HepG2 (cell line): ENCODE measurements around the gene UNKL. TPM values are rescaled to one million over a fixed set of nuclear protein-coding genes. Genes with fewer than 3 reads are reported as not detected.

Source experiments
- AKAP8 ChIP-seq: sonication (generic); formaldehyde crosslinking; IDR thresholded peaks from 2 replicates; pipeline ENCODE4 v1.5.1; 2020; ENCODE audit warnings: mild to moderate bottlenecking, missing genetic modification reagents
- CTCF ChIP-seq: sonication (generic); formaldehyde crosslinking; IDR thresholded peaks from 2 replicates; pipeline ENCODE4 v1.5.0; 2020; ENCODE audit warnings: mild to moderate bottlenecking, missing genetic modification reagents, moderate library complexity
- EP300 ChIP-seq, 3 experiments: sonication (generic) in 1 of 3; formaldehyde crosslinking in 1 of 3; IDR thresholded peaks; 2 replicates each; pipeline versions ENCODE4 v1.5.1 to v1.6.1; 2011 to 2020; ENCODE audit warnings: low read depth in 2 of 3, low read length in 2 of 3, borderline replicate concordance in 1 of 3, improper control_type of control experiment in 1 of 3, mild to moderate bottlenecking in 1 of 3, missing genetic modification reagents in 1 of 3, moderate library complexity in 1 of 3
- FIP1L1 ChIP-seq: fragments of 200-400 bp; formaldehyde crosslinking; IDR thresholded peaks from 2 replicates; pipeline ENCODE4 v1.6.1; 2018; ENCODE audit warnings: low read depth, mild to moderate bottlenecking, low read length, moderate library complexity, borderline replicate concordance; ENCODE audit not compliant: insufficient read depth
- FOXK2 ChIP-seq: fragments of 450-650 bp; IDR thresholded peaks from 2 replicates; pipeline ENCODE4 v1.6.1; 2016
- GTF2F1 ChIP-seq: fragments of 150-350 bp; IDR thresholded peaks from 2 replicates; pipeline ENCODE4 v1.6.1; 2014; ENCODE audit warnings: low read length
- KDM4B ChIP-seq: sonication (generic); formaldehyde crosslinking; IDR thresholded peaks from 2 replicates; pipeline ENCODE4 v1.4.0; 2020; ENCODE audit warnings: missing genetic modification reagents
- KDM5B ChIP-seq: sonication (generic); formaldehyde crosslinking; IDR thresholded peaks from 2 replicates; pipeline ENCODE4 v1.4.0; 2020; ENCODE audit warnings: missing genetic modification reagents, mild to moderate bottlenecking, borderline replicate concordance
- MTF1 ChIP-seq: sonication (generic); formaldehyde crosslinking; IDR thresholded peaks from 2 replicates; pipeline ENCODE4 v1.5.0; 2020; ENCODE audit warnings: missing genetic modification reagents
- NR0B2 ChIP-seq: sonication (generic); formaldehyde crosslinking; IDR thresholded peaks from 2 replicates; pipeline ENCODE4 v1.4.0; 2020; ENCODE audit warnings: mild to moderate bottlenecking, missing genetic modification reagents
- PAWR ChIP-seq: sonication (generic); formaldehyde crosslinking; IDR thresholded peaks from 2 replicates; pipeline ENCODE4 v1.4.0; 2020; ENCODE audit warnings: missing genetic modification reagents, mild to moderate bottlenecking, borderline replicate concordance
- PRDM10 ChIP-seq: sonication (generic); formaldehyde crosslinking; IDR thresholded peaks from 2 replicates; pipeline ENCODE4 v1.4.0; 2020; ENCODE audit warnings: low read depth, missing genetic modification reagents
- PRMT3 ChIP-seq: sonication (generic); formaldehyde crosslinking; IDR thresholded peaks from 2 replicates; pipeline ENCODE4 v1.8.1; 2022; ENCODE audit warnings: low read depth, mild to moderate bottlenecking, moderate library complexity, missing genetic modification reagents, borderline replicate concordance
- RARG ChIP-seq: sonication (generic); formaldehyde crosslinking; IDR thresholded peaks from 2 replicates; pipeline ENCODE4 v1.4.0; 2020; ENCODE audit warnings: low read depth, mild to moderate bottlenecking, missing genetic modification reagents
- ZC3H4 ChIP-seq: sonication (generic); formaldehyde crosslinking; IDR thresholded peaks from 2 replicates; pipeline ENCODE4 v1.4.0; 2020; ENCODE audit warnings: missing genetic modification reagents, borderline replicate concordance
- ZFP36L1 ChIP-seq: sonication (generic); formaldehyde crosslinking; IDR thresholded peaks from 2 replicates; pipeline ENCODE4 v1.8.0; 2022; ENCODE audit warnings: mild to moderate bottlenecking, missing genetic modification reagents, moderate library complexity
- ZNF224 ChIP-seq: sonication (generic); formaldehyde crosslinking; IDR thresholded peaks from 2 replicates; pipeline ENCODE4 v1.5.0; 2020; ENCODE audit warnings: mild to moderate bottlenecking, missing genetic modification reagents
- ZNF296 ChIP-seq: sonication (generic); formaldehyde crosslinking; conservative IDR thresholded peaks from 2 replicates; pipeline ENCODE4 v1.5.0; 2020; ENCODE audit warnings: mild to moderate bottlenecking, missing genetic modification reagents
- ZNF446 ChIP-seq: sonication (generic); formaldehyde crosslinking; IDR thresholded peaks from 2 replicates; pipeline ENCODE4 v1.5.0; 2020; ENCODE audit warnings: mild to moderate bottlenecking, missing genetic modification reagents
- ZNF562 ChIP-seq: sonication (generic); formaldehyde crosslinking; IDR thresholded peaks from 2 replicates; pipeline ENCODE4 v1.8.0; 2022; ENCODE audit warnings: missing genetic modification reagents, borderline replicate concordance
- ZNF710 ChIP-seq: sonication (generic); formaldehyde crosslinking; IDR thresholded peaks from 2 replicates; pipeline ENCODE4 v1.5.0; 2020; ENCODE audit warnings: mild to moderate bottlenecking, missing genetic modification reagents, borderline replicate concordance
- ZNF740 ChIP-seq: sonication (generic); formaldehyde crosslinking; IDR thresholded peaks from 2 replicates; pipeline ENCODE4 v1.4.0; 2020; ENCODE audit warnings: missing genetic modification reagents
- ZNF879 ChIP-seq: sonication (generic); formaldehyde crosslinking; IDR thresholded peaks from 2 replicates; pipeline ENCODE4 v1.8.1; 2023; ENCODE audit warnings: missing genetic modification reagents
- polyA plus RNA-seq, 8 experiments: library from polyadenylated mRNA; depleted of rRNA in 3 of 8; stranded (reverse) in 7 of 8; unstranded in 1 of 8; fragments of >200 nt; fragmentation: Illumina TruSeq in 4 of 8; extraction: Trizol in 4 of 8; gene quantifications; 2 replicates each; pipeline versions ENCODE4 v1.2.1 to v1.2.3, GENCODE V29; 2011 to 2016; ENCODE audit warnings: low read depth in 4 of 8, missing spikeins in 1 of 8, mixed read lengths in 1 of 8; ENCODE audit not compliant: insufficient read depth in 1 of 8
- total RNA-seq, 5 experiments: library from RNA; depleted of rRNA; stranded (reverse); fragments of >200 nt; fragmentation: Illumina TruSeq; extraction: Trizol; gene quantifications; 2 replicates each; pipeline ENCODE4 v1.2.3, GENCODE V29; 2016; ENCODE audit warnings: low read depth in 1 of 5

The UNKL gene
- total and polyA plus RNA-seq, 2 of the 13 experiments (the other 11 are each of a cell fraction or from before 2014, with no cell fraction given) = 10.4 to 17.6 TPM

- TF ChIP-seq CTCF (CRISPR knock-in tag) = no peak
- no peak for TF ChIP-seq EP300 (IDR thresholded peaks at IDR 0.05; ENCODE audit: low read depth in 2 of 2, low read length in 2 of 2)
- TF ChIP-seq EP300 (CRISPR knock-in tag; IDR thresholded peaks at IDR 0.05; ENCODE audit: borderline replicate concordance) = no peak
- TF ChIP-seq PAWR = no peak
- no peak for TF ChIP-seq ZNF224 (CRISPR knock-in tag)
- 0 out of 2 replicates have a peak, but pooled peaks have one; percentile 15 for TF ChIP-seq ZNF446 (CRISPR knock-in tag)
- TF ChIP-seq ZNF740 = no peak
- TF ChIP-seq ZNF710 = no peak
- TF ChIP-seq ZC3H4 (CRISPR knock-in tag) = no peak
- no peak for TF ChIP-seq RARG (CRISPR knock-in tag)
- no peak for TF ChIP-seq ZNF296 (CRISPR knock-in tag)
- no peak for TF ChIP-seq FIP1L1
- TF ChIP-seq MTF1 (CRISPR knock-in tag) = no peak
- TF ChIP-seq KDM5B (CRISPR knock-in tag) = no peak
- no peak for TF ChIP-seq FOXK2
- TF ChIP-seq GTF2F1 = no peak
- no peak for TF ChIP-seq AKAP8 (CRISPR knock-in tag)
- TF ChIP-seq ZNF562 (CRISPR knock-in tag) = no peak
- no peak for TF ChIP-seq KDM4B (CRISPR knock-in tag)
- TF ChIP-seq ZNF879 (CRISPR knock-in tag) = 0 out of 2 replicates have a peak, but pooled peaks have one; percentile 2
- no peak for TF ChIP-seq PRMT3 (CRISPR knock-in tag)
- no peak for TF ChIP-seq PRDM10 (CRISPR knock-in tag)
- TF ChIP-seq ZFP36L1 (CRISPR knock-in tag) = no peak
- TF ChIP-seq NR0B2 (CRISPR knock-in tag) = peak; percentile 81; the same call in 1 of the 2 replicates
These were observed 63.3 kb downstream of the UNKL start (continued) for GRCh38 chr16:1351215-1351581.
